HG02610 (cell line): ENCODE measurements around the gene RPS27.

Source experiments
- ATAC-seq: cut with Tn5 transposase; IDR thresholded peaks from one replicate; pipeline ENCODE4 v1.9.1; 2021; ENCODE audit warnings: mild to moderate bottlenecking, moderate library complexity; ENCODE audit not compliant: unreplicated experiment

Gene RPS27

GRCh38 chr1:153990468-153991150, at the start of gene RPS27:
TSS of gene RPS27 (plus strand) at chr1:153990762. CDS start at chr1:153990797, 35 bp downstream.
- ATAC-seq: peak; percentile 64

DNA sequence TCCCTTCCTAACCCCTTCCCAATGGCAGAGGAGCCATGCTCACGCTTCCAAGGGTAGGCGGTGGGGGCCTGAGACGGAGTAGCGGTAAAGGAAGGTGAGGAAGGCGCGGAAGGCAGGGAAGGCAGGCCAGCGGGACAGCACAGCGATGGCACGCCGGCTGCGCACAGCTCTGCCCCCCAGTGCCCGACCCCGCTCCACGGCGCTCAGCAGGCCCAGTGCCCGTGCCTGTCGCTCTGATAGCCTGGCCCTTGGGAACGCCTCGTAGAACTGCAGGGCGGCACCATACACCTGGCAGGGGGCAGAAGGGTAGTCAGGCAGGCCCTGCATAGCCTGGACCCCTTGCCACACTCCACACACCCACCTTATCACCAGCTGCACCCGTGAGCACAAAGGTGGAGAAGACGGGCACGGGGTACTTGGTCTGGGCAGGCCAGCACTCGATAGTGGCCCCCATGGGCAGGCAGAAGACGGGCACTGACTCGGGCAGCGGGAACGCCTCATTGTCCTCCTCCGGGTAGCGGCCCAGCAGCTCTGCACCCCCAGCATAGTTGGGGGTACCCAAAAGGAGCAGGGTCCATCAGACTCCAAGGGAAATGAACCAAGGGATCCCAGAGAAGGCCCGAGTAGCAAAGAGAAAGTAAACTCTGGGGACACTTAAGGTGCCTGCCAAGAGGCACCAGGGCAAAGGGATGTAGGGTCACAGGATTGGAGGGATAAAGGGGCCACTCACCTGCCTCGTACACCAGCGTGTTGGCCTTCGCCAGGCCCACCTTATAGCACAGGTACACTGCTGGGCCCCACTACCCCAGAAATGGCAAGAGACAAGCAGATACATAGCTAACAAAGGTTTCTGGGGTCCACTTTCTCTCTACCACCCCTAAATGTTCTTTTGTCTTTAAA, 48.5 kb upstream of the RPS27 start:
- no peak for ATAC-seq

DNA sequence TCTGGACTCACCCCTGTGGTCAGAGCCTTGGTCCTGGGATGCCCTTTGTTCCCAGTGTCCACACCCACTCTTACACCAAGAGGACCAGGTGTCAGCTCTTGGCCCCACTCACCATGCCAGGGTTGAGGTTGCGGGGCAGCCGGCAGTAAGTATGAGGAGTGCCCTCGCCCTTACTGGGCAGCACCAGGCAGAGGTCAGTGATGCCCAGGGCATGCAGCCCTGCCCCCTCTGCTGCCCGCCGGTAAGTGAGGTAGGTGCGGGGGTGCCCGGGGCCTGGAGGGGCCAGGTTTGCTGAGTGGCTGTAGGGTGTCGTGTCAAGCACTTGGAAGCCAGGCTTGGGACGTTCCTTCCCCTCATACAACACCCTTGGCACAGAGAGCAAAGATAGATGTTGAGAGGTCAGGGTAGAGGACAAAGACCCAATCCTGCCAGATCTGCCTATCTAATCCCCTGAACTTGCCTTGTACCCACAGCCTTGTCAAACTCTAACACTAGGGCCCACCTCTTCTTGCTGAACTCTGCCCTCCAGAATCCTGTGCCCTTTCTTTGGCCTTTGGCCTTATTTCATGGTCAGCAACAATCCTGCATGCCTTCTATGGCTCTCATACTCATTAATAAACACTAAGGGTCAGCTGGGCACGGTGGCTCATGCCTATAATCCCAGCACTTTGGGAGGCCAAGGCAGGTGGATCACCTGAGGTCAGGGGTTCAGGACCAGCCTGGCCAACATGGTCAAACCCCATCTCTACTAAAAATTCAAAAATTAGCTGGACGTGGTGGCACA, 47.6 kb upstream of the RPS27 start:
- no peak for ATAC-seq

DNA sequence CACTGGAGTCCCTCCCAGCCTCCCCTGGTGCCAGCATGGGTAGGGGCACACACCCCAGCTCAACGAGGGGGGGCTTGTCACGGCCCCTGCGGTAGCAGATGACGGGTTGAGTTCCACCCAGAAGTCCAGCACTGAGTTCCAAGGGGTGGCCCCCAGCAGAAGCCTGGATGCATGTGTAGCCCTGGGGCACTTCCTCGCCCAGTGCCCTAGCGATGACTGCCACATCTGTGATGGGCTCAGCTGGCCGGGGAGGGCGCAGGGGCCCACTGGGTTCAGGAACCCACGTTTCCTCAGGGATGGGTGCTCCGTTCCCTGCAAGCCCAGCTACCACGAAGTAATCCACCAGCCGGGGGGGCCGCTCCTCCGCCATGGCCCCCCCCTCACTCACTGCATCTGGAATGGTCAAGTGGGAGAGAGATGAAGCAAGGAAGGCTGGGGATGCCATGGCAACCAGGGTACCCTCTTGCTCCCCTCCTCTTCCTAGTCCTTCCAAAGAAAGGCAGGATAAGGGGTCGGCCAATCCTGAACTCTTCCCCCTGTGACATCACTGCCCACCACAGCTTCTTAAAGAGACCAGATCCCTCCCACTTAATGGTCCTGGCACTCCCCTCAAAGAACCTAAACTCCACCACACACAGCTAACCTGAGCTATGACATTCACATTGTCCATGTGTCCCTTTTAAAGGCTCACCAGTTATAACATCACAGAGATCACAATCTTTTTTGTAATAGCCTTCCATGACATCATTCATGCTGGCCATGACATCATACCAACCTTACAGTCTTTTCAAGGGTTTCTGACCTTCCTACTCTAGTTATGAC, 46.3 kb upstream of the RPS27 start:
- no peak for ATAC-seq

DNA sequence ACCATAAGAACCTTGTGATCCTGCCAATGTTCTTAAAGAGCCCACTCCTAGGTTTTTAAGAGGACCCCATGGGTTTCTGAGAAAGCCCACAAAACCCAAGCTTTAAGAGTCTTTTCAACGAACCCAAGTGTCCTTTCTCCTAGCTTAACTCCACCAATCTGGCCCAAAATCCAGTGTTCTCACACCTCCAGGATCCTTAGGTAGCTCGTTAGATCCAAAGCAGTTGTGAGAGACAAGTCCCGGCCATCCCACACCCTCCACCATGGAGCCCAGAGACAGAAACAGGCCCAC, 45.8 kb upstream of the RPS27 start:
- no peak for ATAC-seq

GRCh38 chr1:153945131-153945794, 45.3 kb upstream of the RPS27 start:
- ATAC-seq: peak; percentile 23

DNA sequence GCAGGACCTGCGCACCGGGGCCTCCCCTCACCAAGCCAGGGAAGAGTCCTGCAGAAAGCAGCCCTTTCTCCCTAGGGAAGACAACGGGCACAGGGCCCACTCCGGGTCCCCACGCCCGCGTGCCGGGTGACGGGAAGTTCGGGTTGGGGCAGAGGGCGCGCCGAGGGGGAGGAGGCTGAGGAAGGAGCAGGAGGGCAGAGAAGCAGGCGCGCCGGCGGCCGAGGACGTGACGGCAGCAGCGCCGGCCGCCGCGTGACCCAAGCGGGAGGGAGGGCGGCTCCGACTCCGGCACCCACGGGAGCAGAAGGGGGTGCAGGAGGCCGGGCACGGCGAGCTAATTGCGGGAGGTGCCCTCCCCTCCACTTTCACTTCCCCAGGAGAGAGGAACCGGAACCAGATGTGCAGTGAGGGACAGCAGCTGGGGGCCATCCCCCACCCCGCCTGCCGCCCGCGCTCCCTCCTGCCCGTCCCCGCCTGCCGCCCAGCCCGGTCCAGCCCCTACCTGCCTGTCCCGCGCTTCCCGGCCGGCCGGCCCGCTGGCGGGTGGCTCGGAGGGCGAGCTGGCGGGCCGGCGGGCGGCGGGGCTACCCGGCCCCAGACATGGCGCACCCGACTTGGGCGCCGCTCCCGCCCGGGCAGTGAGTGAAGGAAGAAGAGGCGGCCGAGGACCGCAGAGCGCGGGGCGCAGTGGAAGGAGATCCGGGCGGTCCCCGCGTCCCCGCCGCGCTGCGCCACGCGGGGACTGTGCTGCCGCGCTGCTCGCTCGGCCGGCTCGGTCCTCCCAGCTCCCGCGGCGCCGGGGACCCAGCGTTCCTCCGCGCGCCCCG, 44.6 kb upstream of the RPS27 start:
- ATAC-seq: peak; percentile 67

- ATAC-seq: peak; percentile 61
Observed at GRCh38 chr1:153946622-153947241, 43.8 kb upstream of the RPS27 start, which contains the start of gene DENND4B. TSS of gene DENND4B (minus strand) at chr1:153946718. CDS start at chr1:153944374, 2,344 bp downstream.

- ATAC-seq: no peak
Observed at GRCh38 chr1:153951183-153951582, 39.4 kb upstream of the RPS27 start.

- ATAC-seq: no peak
Observed at GRCh38 chr1:153951801-153952200, 38.8 kb upstream of the RPS27 start.

GRCh38 chr1:153953859-153954365, 36.6 kb upstream of the RPS27 start:
- ATAC-seq: no peak

GRCh38 chr1:153954826-153955225, 35.7 kb upstream of the RPS27 start:
- ATAC-seq: no peak

- no peak for ATAC-seq
Observed at GRCh38 chr1:153956997-153957715, 33.4 kb upstream of the RPS27 start.

DNA sequence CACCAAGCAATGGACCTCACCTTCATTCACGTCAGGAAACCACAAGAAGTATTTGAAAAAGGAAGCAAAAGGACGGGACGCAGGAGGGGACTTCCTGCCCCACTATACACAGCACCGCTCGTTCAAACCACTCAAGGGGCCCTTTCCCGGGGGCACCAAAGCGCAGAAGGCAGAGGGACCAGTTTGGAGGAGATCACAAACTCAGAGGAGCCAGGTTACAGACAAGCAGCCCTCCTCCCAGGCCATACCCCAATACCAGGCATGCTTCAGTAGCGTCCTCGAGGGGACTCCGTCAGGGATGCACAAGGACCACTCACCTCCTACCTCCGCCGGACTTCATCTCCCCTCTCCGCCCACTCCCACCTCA, 32.8 kb upstream of the RPS27 start:
- ATAC-seq: no peak

GRCh38 chr1:153958111-153958960, 32.2 kb upstream of the RPS27 start, which contains the start of gene CRTC2:
TSS of gene CRTC2 (minus strand) at chr1:153958612. CDS start at chr1:153958497, 115 bp downstream.
- peak; percentile 64 for ATAC-seq

GRCh38 chr1:153958961-153959260, 31.7 kb upstream of the RPS27 start:
- no peak for ATAC-seq

GRCh38 chr1:153959454-153959853, 31.1 kb upstream of the RPS27 start:
- no peak for ATAC-seq
